Lower leg skin (tissue), 3 donors: ENCODE measurements around the gene IRF9.
"Not testable (repeated sequence)": the region's sequence is repeated elsewhere in the genome, so short reads cannot be mapped to it uniquely, and the experiment has no call there.

Experiments
- CTCF ChIP-seq, 3 donors: fragments of 450-650 bp; IDR thresholded peaks; one replicate each; pipeline ENCODE4 v1.5.1; 2016; ENCODE audit warnings: antibody characterized with exemption in 3 of 3, mild to moderate bottlenecking in 3 of 3, moderate library complexity in 2 of 3
- POLR2A ChIP-seq, 2 donors: fragments of 450-650 bp; IDR thresholded peaks; one replicate each; pipeline ENCODE4 v1.6.1; 2016 to 2017; ENCODE audit warnings: antibody characterized with exemption in 2 of 2, mild to moderate bottlenecking in 1 of 2, moderate library complexity in 1 of 2

GRCh38 chr14:24203249-24203886 is 42.3 kb downstream of the IRF9 start:
- TF ChIP-seq CTCF, POLR2A (IDR thresholded peaks at IDR 0.05): not testable (repeated sequence)
